T-helper 9 cell (primary cell): ENCODE data around the gene PCGF3.
"Not testable (repeated sequence)": the region's sequence is repeated elsewhere in the genome, so short reads cannot be mapped to it uniquely, and the experiment has no call there.

Experiments
- DNase-seq: peaks from one replicate; pipeline ENCODE4 v3.0.0-alpha.2; 2020
- total RNA-seq, 2 donors: gene quantifications; one replicate each; lab custom pipeline; 2026; lab: John Stamatoyannopoulos, UW

The PCGF3 gene
- total RNA-seq: 52.9 to 54.6 reads per million in 2 donors

- DNase-seq: peak; percentile 97
Observed at GRCh38 chr4:705278-706082, at the start of gene PCGF3. Gene PCGF3, plus strand, starts transcription at chr4:705832. Its CDS starts 27,849 bp downstream, at chr4:733681.

GRCh38 chr4:656436-657337, 48.9 kb upstream of the PCGF3 start:
- DNase-seq: no peak

- no peak for DNase-seq
Observed at GRCh38 chr4:657338-657833, 48.2 kb upstream of the PCGF3 start.

GRCh38 chr4:657834-658667, 47.6 kb upstream of the PCGF3 start:
- DNase-seq: no peak

- no peak for DNase-seq
Observed at GRCh38 chr4:658681-659667, 46.7 kb upstream of the PCGF3 start.

- no peak for DNase-seq
Observed at GRCh38 chr4:659851-660250, 45.8 kb upstream of the PCGF3 start.

- no peak for DNase-seq
Observed at GRCh38 chr4:660401-660800, 45.2 kb upstream of the PCGF3 start.

- DNase-seq: no peak
Observed at GRCh38 chr4:661231-661630, 44.4 kb upstream of the PCGF3 start.

GRCh38 chr4:661881-662761, 43.5 kb upstream of the PCGF3 start:
- DNase-seq: no peak

- no peak for DNase-seq
Observed at GRCh38 chr4:663046-663437, 42.6 kb upstream of the PCGF3 start.

GRCh38 chr4:663438-664428, 41.9 kb upstream of the PCGF3 start:
- peak; percentile 58 for DNase-seq

- DNase-seq: no peak
Observed at GRCh38 chr4:664713-665231, 40.9 kb upstream of the PCGF3 start.

GRCh38 chr4:665381-665750, 40.3 kb upstream of the PCGF3 start:
- no peak for DNase-seq

- no peak for DNase-seq
Observed at GRCh38 chr4:665751-666435, 39.7 kb upstream of the PCGF3 start.

GRCh38 chr4:666436-666810, 39.2 kb upstream of the PCGF3 start:
- no peak for DNase-seq

GRCh38 chr4:666822-667544, 38.6 kb upstream of the PCGF3 start:
- DNase-seq: no peak

GRCh38 chr4:667545-667925, 38.1 kb upstream of the PCGF3 start:
- no peak for DNase-seq

- DNase-seq: not testable (repeated sequence)
Observed at GRCh38 chr4:668219-668618, 37.4 kb upstream of the PCGF3 start.
